Measurements from ENCODE around the gene CDK9.

GRCh38 chr9:127739614-127740330 lies 46.1 kb upstream of the CDK9 start:
- no peak for TF ChIP-seq CTCF (IDR thresholded peaks at IDR 0.05)
- TF ChIP-seq POLR2AphosphoS5 (IDR thresholded peaks at IDR 0.05), result no peak
- no peak for TF ChIP-seq POLR2A (IDR thresholded peaks at IDR 0.05)

Measured in breast epithelium (tissue), 3 donors.